NCI-H1417 (cell line): ENCODE measurements around the gene LRMDA.
"Not testable (repeated sequence)": the region's sequence is repeated elsewhere in the genome, so short reads cannot be mapped to it uniquely, and the experiment has no call there.

ENCODE experiments used
- DNase-seq, 3 experiments: peaks; one replicate each; lab custom pipeline; 2025; lab: John Stamatoyannopoulos, UW

The LRMDA gene

DNA sequence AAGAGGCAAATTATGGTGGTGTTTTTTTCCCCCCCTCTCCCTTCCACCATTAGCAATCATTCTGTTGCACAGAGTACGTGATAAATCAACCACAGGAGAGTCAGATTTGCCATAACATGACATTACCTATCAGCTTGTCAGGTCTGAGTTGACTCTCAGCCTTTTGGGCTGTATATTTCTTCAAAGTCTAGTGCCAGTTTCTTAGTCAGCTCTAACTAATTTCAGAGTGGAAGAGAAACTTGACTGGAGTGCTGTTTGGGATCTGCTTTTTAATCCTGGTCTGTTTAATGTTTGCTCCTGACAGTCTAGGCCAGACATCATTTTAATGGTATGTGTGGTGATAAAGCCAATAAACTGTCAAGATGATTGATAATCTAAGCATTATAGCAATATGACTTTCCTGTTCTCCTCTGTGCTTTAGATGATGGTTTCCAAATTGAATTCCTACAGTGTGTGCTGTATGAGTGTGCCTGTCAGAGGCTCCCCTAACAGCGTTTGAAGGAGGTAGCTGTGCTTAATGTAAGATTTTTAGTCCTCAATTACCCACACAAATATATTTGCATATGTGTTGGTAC lies 76.9 kb downstream of the LRMDA start:
- DNase-seq: peak in 2 of 3 experiments; percentile 7 to 72

DNA sequence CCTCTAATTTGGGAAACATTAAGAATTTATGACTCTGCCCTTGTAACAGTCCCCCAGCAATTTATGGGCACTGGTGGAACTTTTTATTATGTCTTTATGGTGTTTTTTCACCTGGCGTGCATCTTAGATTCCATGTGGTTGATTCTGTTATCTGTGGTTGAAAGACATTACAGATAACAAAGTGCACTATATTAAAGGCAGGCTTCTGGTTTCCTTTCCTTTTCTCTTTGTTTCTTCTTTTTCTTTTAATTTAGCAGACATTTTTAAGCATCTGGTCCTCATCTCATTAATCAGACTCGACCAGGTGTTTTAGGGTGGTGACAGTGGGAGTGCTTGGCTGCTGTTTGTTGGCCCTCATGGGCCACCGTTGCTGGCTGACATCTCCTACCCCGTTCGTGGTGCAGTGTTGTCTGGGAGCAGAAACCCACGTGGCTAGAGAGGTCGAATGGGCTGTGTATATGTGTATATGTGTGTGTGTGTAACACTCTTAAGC lies 77.4 kb downstream of the LRMDA start:
- peak in 2 of 3 experiments; percentile 11 to 53 for DNase-seq

DNA sequence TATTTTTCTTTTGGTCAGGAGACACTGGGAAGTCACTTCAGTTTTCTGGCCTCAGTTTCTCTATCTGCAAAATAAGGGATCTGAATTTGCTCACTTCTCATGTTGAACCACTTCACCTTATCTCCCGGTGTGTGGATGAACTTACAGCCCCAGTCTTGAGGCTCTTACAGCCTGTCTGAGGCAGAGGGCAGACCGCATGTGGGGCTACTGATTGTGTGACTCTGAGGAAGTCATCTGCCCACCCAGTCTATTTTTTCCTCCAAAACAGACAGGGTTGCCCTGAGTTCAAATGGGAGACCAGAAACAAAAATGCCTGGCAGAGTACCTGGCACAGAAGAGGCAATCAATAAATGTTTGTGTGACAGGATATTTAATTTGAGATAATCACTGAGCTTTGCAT lies 78.3 kb downstream of the LRMDA start:
- no peak for DNase-seq

DNA sequence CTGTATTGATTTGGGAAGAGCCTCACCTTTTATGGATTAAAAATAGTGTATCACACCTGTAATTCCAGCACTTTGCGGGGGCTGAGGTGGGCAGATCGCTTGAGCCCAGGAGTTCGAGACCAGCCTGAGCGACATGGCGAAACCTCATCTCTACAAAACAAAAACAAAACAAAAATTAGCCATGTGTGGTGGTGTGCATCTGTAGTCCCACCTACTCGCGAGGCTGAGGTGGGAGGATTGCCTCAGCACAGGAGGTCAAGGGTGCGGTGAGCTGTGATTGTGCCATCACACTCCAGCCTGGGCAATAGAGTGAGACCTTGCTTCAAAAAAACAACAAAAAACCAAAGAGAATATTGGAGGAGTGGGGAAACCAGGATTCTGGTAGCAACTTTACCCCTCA lies 79.6 kb downstream of the LRMDA start:
- DNase-seq: no peak

DNA sequence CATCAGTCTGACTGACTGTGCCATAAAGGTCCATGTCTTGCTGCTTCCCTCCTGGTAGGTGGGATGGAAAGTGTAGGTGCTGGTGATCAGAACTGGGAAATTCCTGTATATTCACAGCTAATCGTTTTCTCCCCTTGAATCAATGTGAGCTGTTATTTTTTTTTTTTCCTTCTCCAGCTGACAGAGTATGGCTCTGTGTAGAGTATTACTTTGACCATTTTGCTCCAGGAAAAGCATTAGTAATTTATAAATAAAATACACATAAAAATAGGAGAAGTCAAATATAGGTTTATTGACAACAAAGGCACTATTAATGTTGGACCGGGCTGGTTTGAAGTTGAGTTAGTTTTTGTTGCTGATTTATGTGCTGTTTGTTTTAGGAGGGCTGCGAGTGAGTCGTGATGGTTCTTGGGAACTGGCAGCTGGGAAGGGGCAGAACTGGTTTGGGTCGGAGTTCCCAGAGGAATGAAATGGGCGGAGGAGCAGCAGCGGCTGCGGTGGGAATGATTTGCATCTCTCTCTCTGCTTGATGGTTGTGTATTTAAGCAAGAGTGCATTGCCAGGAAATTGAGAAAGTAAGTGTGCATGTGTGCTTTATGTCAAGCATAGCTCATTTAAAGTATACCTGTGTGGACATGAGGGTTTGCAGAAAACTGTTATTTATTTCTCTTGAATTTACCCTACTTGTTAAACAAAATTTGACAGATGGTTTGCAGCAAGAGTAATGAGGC lies 80.9 kb downstream of the LRMDA start:
- DNase-seq: peak in 2 of 3 experiments; percentile 29 to 41

DNA sequence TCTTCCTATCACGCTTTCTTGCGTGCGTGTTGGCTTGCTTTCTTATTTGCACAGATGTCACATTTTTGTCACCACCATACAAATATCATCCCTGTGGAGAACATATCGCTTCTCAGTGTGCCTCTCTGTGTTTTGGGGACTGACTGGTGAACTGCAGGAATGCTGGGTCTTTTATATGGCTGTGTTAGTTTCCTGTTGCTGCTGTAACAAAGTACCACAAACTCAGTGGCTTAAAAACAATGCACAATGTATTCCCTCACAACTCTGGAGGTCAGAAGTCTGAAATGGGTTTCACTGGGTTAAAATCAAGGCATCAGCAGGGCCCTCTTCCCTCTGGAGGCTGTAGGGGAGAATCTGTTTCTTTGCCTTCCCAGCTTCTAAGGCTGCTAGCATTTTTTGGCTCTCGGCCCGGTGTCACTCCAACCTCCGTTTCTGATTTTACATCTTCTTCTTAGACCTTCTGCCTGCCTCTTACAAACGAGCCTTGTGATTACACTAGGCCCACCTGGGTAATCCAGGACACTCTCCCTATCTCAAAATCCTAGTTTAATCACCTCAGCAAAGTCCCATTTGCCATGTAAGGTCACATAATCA lies 82.0 kb downstream of the LRMDA start:
- no peak for DNase-seq

DNA sequence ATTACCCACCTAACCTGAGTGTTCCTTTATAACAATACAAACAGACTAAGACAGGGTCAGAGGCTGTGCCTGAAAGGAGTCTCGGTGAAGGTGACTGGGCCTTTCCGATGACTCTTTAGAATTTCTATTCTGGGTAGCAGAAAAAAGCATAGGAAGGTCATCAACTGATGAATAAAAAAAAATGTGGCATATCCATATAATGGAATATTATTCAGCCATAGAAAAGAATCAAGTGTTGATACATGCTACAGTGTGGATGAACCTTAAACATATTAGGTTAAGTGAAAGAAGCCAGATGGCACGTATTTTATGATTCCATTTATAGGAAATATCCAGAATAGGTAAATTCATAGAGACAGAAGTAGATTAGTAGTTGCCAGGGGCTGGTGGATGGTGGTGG lies 83.4 kb downstream of the LRMDA start:
- DNase-seq: no peak

DNA sequence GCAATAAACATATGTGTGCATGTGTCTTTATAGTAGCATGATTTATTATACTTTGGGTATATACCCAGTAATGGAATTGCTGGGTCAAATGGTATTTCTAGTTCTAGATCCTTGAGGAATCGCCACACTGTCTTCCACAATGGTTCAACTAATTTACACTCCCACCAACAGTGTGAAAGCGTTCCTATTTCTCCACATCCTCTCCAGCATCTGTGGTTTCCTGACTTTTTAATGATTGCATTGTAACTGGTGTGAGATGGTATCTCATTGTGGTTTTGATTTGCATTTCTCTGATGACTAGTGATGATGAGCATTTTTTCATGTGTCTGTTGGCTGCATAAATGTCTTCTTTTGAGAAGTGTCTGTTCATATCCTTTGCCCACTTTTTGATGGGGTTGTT lies 84.7 kb downstream of the LRMDA start:
- DNase-seq: not testable (repeated sequence)

DNA sequence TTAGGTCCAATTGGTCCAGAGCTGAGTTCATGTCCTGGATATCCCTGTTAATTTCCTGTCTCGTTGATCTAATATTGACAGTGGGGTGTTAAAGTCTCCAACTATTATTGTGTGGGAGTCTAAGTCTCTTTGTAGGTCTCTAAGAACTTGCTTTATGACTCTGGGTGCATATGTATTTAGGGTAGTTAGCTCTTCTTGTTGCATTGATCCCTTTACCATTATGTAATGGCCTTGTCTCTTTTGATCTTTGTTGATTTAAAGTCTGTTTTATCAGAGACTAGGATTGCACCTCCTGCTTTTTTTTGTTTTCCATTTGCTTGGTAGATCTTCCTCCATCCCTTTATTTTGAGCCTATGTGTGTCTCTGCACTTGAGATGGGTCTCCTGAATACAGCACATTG lies 87.8 kb downstream of the LRMDA start:
- DNase-seq: not testable (repeated sequence)

DNA sequence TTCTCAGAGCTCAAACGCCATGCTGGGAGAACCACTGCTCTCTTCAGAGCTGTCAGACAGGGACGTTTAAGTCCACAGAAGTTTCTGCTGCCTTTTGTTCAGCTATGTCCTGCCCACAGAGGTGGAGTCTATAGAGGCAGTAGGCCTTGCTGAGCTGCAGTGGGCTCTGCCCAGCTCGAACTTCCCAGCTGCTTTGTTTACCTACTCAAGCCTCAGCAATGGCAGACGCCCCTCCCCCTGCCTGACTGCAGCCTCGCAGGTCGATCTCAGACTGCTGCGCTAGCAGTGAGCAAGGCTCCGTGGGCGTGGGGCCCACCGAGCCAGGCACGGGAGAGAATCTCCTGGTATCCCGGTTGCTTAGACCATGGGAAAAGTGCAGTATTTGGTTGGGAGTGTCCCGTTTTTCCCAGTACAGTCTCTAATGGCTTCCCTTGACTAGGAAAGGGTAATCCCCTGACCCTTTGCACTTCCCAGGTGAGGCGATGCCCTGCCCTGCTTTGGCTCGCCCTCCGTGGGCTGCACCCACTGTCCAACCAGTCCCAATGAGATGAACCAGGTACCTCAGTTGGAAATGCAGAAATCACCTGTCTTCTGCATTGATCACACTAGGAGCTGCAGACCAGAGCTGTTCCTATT lies 89.9 kb downstream of the LRMDA start:
- not testable (repeated sequence) for DNase-seq

DNA sequence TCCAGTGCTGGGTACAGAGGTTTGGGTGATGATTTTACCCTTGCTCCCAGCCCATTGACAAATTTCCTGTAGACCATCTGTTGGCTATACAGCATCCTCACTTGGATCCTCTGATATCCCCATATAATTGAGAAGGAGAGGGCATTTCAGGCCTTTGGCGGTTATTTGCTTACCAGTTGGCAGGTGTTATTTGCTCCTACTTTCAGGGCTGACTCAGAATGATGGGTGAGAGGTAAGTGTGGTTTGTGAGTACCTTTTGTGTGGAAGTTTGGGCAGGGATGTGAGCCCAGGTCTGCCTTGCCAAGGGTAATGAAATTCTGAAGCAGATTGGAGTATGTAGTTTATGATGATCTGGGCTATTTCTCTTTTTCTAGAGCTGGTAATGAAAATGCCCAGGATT lies 93.6 kb downstream of the LRMDA start:
- peak in 2 of 3 experiments; percentile 1 to 14 for DNase-seq

DNA sequence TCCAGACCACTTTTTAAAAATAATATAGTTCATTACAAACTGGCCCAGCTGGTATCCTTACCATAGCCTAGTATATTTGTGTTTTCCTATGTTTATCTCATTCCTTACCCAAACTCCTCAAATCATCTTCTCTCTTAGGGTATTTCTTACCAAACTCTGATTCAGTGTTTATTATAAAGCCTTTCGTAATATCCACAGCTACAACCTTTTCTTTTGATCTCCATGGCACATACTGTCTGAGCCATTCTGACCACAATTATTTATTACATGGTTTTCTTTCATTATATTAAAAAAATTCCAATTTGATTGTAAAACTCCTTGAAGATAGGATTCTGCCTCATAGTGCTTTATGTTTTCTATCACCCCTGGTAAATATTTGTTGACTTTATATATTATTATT lies 94.2 kb downstream of the LRMDA start:
- DNase-seq: no peak

DNA sequence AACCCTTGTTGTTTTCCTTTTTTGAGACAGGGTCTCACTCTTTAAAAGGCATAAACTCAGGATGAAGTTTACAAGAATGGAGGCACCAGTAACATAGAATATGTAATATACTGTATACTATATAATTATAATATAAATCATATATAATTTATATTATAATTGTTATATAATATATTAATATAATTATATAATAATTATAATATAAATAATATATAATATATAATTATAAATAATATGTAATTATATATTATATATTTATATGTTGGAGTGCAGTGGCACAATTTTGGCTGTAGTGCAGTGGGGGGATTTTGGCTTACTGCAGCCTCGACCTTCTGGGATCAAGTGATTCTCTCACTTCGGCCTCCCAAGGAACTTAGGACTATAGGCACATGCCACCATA lies 96.1 kb downstream of the LRMDA start:
- no peak for DNase-seq

DNA sequence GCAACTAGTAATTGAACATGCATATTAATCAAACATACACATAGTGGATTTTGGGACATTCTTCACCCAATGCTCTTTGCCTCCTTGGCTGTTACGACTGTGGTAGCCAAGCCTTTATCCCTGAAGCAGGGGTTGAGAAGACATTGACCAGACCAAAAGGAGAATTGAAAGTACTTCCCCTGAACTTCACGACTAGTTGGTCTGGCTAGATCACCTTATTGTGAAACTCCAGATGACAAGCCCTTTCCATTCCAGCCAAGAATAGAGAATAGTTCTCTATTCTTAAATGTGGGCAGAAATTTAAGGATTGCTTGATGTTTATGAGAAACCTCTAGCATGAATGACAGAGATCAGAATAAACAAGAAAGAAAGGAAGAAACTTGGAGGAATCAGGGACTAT lies 97.0 kb downstream of the LRMDA start:
- no peak for DNase-seq

DNA sequence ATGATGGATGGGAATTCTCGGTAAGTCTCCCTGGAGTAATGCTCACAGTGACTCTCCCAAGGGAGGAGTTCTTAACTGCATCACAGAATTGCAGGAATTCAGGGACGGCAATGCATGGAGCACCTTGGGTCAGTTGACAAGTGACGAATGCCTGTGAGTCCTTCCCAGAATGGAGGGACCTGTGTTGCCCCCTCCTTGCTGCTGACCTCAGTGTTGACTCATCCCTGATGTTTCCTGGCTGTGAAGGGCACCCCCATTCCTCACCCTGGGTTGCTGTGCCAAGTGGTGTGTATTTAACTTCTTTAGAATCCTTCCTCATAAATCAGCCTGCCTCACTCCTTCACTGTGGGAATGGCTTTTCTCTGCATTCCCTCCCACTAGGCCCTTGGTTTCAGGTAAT lies 98.9 kb downstream of the LRMDA start:
- DNase-seq: no peak

DNA sequence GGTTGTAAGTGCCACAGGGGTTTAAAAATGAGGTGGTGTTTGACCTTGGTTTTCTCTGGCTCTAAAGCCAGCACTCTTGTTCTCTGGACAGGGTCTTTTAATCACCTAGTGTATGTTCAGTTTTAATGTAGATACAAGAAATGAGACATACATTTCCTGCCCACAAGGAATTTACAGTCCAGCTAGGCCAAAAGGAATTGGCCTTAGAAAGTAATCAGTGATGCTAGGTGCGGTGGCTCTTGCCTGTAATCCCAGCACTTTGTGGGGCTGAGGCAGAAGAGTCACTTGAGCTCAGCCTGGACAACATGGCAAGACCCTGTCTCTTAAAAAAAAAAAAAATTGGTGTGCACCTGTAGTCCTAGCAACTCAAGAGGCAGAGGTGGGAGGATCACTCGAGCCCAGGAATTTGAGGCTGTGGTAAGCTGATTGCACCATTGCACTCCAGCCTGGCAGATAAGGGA lies 100.2 kb downstream of the LRMDA start:
- DNase-seq: no peak

DNA sequence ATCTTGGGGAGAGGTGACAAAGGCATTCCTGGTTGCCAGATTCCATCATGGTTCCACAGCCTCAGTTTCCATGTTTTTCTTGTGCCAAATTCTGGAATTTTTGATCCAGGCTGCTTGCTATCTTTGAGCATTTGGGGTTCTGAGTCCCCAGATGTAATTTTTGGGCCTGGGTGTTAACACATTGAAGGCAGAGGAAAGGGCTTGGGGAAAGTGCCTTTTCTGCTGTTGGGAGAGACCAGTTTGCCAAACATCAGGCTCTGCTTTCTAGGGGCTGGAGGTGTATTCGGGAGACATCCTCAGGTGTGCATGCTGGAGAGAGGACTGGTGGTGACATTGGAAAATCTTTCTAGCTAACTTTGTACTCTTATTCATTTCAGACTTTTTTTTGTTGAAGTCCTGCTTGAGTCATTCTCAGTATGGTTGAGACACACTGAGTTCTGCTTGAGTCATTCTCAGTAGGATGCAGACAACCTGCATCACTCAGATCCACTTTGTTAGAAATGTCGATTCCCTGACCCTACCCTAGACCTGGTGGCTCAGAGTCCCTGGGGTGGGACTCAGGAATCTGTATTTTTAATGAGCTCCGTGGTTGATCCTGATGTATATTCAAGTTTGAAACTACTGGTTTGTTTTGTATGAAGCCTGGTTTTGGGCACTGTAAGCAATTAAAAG lies 101.0 kb downstream of the LRMDA start:
- DNase-seq: no peak

DNA sequence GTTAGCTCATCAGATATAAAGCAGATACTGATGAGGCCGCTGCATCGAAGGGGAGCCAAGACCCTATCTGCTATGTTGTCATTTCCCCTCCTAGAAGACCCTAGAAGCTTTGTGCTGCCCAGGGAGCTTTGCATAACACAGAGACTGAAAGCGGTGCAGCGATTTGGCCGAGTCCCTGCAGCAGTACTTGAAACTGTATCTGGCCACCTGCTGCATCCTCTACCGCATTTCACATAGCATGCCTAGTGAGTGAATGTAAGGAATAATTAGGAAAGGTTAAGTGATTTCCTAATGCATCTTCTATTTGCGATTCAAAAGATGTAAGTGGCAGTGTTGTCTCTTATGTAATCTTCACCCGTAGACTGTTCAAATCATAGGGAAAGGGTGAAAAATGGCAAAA lies 106.7 kb downstream of the LRMDA start:
- DNase-seq: peak in 1 of 3 experiments; percentile 15

DNA sequence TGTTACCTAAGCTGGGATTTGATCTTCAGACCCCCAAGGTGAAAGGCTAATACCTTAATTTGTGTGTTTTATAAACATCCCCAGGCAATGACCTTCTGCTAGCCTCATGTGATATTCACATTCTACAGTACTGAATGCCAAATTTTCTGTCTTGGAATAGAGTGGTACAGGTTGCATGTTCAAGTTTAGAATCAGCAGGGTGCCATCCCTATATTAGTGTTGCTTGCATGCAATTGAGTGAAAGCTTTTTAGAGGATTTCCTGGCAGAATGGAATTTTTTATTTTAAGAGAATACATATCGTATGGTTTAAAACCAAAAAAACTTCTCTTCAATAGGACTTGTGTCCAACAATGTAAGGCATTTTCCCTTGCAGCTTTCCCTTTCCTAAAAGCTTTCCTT lies 107.3 kb downstream of the LRMDA start:
- no peak for DNase-seq

DNA sequence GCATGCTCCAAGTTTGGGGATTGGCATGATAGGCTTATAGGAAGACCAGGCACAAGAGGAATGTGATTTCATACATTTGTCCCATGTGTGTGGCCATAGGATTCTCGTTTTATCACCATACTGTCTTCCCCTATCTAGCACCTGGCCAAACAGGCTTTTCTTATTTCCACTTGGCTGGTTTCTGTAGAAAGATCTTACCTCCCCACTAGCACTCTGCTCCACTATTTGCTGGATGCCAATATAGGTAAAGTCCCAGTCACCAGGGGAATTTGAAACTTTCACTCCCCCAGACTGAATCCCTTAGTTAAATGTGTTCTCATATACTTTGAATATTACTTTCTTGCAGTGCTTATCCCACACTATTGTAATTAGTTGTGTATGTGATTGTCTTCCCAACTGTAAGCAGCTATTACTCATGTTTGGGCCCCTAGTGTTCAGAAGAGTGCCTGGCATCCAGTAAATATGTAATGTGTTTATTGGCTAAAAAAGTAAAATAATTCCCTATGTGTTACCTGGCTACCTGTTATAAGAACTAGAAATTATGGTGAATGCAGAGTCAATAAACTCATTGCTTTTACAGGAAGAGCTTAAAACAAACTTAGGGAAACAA lies 109.0 kb downstream of the LRMDA start:
- DNase-seq: no peak

DNA sequence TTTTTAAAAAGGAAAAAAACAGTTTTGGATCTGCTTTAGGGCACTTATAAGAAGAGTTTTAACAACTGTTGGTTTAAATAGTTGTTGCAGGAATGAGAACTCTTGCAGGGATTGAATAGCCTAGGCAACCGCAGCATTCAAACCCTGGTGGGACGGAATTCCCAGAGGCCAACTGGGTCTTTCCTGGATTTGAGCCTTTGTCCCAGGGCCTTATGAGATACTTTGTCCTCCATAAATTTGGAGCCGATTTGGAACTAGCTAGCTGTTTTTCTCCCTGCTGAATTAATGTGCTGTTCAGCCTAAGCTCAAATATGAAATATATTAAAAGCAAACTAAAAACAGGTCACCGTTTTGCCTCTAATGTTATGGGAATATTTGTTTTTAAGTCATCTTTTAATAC lies 109.6 kb downstream of the LRMDA start:
- DNase-seq: no peak

DNA sequence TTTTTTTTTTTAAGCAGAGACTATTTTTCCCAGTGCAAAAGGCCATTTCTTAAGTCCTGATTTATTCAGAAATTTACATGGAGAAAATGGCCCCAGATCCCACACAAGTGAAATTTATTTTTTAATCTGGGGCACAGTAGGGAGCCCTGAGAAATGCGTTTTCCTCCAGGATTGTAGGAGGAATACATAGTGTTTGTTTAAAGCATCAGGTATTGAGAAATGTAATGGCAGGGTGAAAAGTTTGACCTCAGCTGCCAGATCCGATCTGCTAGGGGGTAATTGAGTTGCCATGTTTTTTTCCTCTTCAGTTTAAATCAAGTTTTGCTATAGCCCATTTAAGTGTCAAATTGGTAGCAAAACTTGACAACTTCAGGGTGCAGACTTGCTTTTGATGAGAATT lies 110.0 kb downstream of the LRMDA start:
- DNase-seq: no peak
